Lower lobe of right lung (tissue), 2 donors: ENCODE data around the gene PLD1. TPM values are rescaled to one million over a fixed set of nuclear protein-coding genes. Genes with fewer than 3 reads are reported as not detected.

ENCODE experiments used
- ATAC-seq, 2 donors: fragments of 200-7000 bp; cut with Tn5 transposase; one replicate each; pipeline ENCODE4 v1.9.1; 2020 to 2022; ENCODE audit warnings: mild to moderate bottlenecking in 2 of 2, moderate library complexity in 2 of 2
- DNase-seq: peaks from one replicate; pipeline ENCODE4 v3.0.0-alpha.2; 2020
- H3K27ac ChIP-seq: fragments of 200-600 bp; one replicate; pipeline ENCODE4 v1.8.0; 2022
- H3K27me3 ChIP-seq: fragments of 200-600 bp; one replicate; pipeline ENCODE4 v1.8.0; 2022; ENCODE audit warnings: low read depth
- H3K36me3 ChIP-seq: fragments of 200-600 bp; one replicate; pipeline ENCODE4 v1.8.0; 2022; ENCODE audit warnings: mild to moderate bottlenecking
- H3K4me1 ChIP-seq: fragments of 200-600 bp; one replicate; pipeline ENCODE4 v1.8.0; 2022
- H3K4me3 ChIP-seq: fragments of 200-600 bp; one replicate; pipeline ENCODE4 v1.8.0; 2022; ENCODE audit warnings: mild to moderate bottlenecking
- H3K9me3 ChIP-seq: fragments of 200-600 bp; one replicate; pipeline ENCODE4 v1.8.0; 2022
- intact Hi-C: fragments of 100-400 bp; cut with DNase I; formaldehyde crosslinking; loops from one replicate; pipeline ENCODE4 v1.11.0; 2022
- total RNA-seq: library from RNA; stranded (reverse); fragmentation: NEBNext Ultra II Directional; extraction: Animal tissue kit (Norgen Biotek cat#: 25700); gene quantifications from one replicate; pipeline ENCODE4 v1.2.1, GENCODE V29; 2021
- TF ChIP-seq, protein P1 (sequence below): fragments of 200-600 bp; IDR thresholded peaks from one replicate; pipeline ENCODE4 v1.8.0; 2022; ENCODE audit warnings: antibody characterized with exemption, mild to moderate bottlenecking
- donor health status: DM: no; HTN: yes; CAD: no; lungs with severe emphysema.

The PLD1 gene
- total RNA-seq, 1 donor from 2014 or later: 27.7 TPM

DNA sequence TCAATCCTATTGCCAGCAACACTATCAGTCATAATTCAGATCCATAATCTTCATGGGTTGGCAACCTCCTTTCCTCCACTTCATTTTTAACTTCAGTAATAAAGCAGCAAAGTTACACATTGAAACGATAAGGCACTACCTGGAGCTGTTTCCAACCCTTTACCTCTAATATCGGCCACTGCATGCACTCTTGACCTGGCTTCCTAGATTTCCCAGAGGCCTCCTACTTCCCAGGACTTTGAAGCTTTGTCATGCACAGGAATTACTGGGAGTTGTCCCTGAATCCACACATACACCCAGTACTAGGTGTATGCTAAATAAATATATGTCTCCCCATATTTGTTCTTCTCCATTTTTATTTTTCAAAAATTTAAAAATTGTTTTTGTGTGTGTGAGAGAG is 126.1 kb downstream of the PLD1 start:
- TF ChIP-seq, protein P1, sequence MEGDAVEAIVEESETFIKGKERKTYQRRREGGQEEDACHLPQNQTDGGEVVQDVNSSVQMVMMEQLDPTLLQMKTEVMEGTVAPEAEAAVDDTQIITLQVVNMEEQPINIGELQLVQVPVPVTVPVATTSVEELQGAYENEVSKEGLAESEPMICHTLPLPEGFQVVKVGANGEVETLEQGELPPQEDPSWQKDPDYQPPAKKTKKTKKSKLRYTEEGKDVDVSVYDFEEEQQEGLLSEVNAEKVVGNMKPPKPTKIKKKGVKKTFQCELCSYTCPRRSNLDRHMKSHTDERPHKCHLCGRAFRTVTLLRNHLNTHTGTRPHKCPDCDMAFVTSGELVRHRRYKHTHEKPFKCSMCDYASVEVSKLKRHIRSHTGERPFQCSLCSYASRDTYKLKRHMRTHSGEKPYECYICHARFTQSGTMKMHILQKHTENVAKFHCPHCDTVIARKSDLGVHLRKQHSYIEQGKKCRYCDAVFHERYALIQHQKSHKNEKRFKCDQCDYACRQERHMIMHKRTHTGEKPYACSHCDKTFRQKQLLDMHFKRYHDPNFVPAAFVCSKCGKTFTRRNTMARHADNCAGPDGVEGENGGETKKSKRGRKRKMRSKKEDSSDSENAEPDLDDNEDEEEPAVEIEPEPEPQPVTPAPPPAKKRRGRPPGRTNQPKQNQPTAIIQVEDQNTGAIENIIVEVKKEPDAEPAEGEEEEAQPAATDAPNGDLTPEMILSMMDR: no peak
- no peak overlapping the region for H3K27ac ChIP-seq
- no peak overlapping the region for H3K4me3 ChIP-seq
- H3K36me3 ChIP-seq: no peaks in the 10 kb centered on the region
- no peaks in the 10 kb centered on the region for H3K9me3 ChIP-seq
- ATAC-seq (no peak), DNase-seq (no peak)
- H3K27me3 ChIP-seq: no peaks in the 10 kb centered on the region
- intact Hi-C loops: no loop called here
- H3K4me1 ChIP-seq: no peaks in the 10 kb centered on the region

- Histone ChIP-seq H3K36me3 (no peaks in the 10 kb centered on the region), H3K27me3 (no peaks in the 10 kb centered on the region), H3K27ac (no peak overlapping the region), H3K4me3 (no peak overlapping the region), H3K4me1 (no peaks in the 10 kb centered on the region), H3K9me3 (no peaks in the 10 kb centered on the region)
- TF ChIP-seq, protein P1: no peak
- ATAC-seq (no peak), DNase-seq (no peak)
- intact Hi-C loops: no loop called here
These were observed 127.5 kb downstream of the PLD1 start for GRCh38 chr3:171682743-171683142.

- no peak for DNase-seq
- Histone ChIP-seq H3K9me3 (no peaks in the 10 kb centered on the region), H3K36me3 (no peaks in the 10 kb centered on the region), H3K27ac (no peak overlapping the region), H3K27me3 (no peaks in the 10 kb centered on the region), H3K4me1 (no peaks in the 10 kb centered on the region), H3K4me3 (no peak overlapping the region)
- TF ChIP-seq, protein P1: no peak
- no peak for ATAC-seq
- intact Hi-C loops: no loop called here
These were observed 129.4 kb downstream of the PLD1 start for GRCh38 chr3:171680726-171681411.

DNA sequence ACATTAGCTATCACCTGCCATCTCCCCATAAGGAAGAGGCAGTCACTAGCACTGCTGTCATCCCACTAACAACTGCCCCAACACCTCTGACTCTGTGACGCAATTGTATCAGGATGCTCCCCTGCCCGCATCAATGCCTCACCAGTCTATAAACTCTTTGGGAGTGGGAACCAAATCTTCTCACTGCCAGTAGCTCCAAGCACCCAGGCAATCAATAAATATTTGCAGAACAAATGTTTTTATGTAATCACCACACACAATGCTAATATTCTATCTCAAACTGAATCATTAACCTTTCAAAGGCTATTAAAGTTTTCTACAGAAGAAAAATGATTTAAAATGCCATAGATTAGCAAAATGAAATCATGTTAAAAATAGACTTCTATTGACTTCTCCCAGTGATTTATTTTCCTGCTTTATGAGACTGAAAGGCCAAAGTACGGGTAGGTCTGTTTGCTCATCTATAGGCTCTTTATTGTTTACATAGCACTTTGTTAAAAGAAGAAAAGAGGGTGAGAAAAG is 131.3 kb downstream of the PLD1 start:
- H3K27ac ChIP-seq: no peak overlapping the region
- no peak overlapping the region for H3K4me3 ChIP-seq
- DNase-seq: no peak
- no peaks in the 10 kb centered on the region for H3K27me3 ChIP-seq
- H3K4me1 ChIP-seq: no peaks in the 10 kb centered on the region
- no peaks in the 10 kb centered on the region for H3K36me3 ChIP-seq
- no peak for ATAC-seq
- intact Hi-C loops: no loop called here
- TF ChIP-seq, protein P1: no peak
- no peaks in the 10 kb centered on the region for H3K9me3 ChIP-seq

DNA sequence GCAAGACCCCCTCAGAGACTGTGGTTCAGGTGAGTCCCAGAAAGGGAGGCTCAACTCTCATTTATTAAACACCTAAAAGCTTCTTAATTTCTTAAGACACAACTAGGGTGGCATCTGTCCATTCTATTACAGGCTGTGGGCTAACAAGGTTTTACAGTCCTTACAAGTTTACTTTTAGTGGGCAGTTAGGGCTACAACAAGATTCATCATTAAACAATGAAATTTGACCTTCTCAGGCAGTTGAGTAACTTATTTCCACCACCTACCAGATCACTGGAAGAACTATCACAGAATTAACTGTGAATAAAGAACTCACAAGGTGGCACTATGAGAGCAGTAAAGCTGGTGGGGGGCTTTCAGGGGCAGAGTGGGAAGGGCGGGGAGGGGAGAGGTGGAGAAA is 132.6 kb downstream of the PLD1 start:
- no peaks in the 10 kb centered on the region for H3K27me3 ChIP-seq
- DNase-seq (no peak), ATAC-seq (no peak)
- intact Hi-C loops: no loop called here
- H3K4me3 ChIP-seq: no peak overlapping the region
- TF ChIP-seq, protein P1: no peak
- H3K36me3 ChIP-seq: no peaks in the 10 kb centered on the region
- no peaks in the 10 kb centered on the region for H3K4me1 ChIP-seq
- H3K9me3 ChIP-seq: no peaks in the 10 kb centered on the region
- no peak overlapping the region for H3K27ac ChIP-seq
